NCI-H510A (cell line): Measurements from ENCODE around the gene QRICH1.

Experiments used
- DNase-seq: peaks from one replicate; lab custom pipeline; 2025; lab: John Stamatoyannopoulos, UW

Gene QRICH1

GRCh38 chr3:49032646-49033304, 61.1 kb downstream of the QRICH1 start:
- no peak for DNase-seq

- DNase-seq: no peak
Observed at GRCh38 chr3:49030321-49030720, 63.5 kb downstream of the QRICH1 start.

DNA sequence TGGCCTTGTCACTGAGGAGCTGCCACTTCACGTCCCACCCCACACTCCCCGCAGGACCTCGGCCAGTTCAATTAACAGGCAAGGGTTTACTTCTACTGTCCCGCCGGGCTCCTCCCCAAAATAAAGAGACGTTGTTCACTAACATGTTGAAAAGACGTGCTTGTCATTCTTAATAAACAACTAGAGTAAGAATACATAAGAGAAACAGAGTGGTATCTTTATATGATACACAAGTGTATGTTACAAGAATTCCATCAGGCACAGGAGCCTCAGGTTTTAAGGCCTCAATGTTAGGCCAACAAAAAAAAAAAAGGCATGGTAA, 64.3 kb downstream of the QRICH1 start:
- DNase-seq: no peak

DNA sequence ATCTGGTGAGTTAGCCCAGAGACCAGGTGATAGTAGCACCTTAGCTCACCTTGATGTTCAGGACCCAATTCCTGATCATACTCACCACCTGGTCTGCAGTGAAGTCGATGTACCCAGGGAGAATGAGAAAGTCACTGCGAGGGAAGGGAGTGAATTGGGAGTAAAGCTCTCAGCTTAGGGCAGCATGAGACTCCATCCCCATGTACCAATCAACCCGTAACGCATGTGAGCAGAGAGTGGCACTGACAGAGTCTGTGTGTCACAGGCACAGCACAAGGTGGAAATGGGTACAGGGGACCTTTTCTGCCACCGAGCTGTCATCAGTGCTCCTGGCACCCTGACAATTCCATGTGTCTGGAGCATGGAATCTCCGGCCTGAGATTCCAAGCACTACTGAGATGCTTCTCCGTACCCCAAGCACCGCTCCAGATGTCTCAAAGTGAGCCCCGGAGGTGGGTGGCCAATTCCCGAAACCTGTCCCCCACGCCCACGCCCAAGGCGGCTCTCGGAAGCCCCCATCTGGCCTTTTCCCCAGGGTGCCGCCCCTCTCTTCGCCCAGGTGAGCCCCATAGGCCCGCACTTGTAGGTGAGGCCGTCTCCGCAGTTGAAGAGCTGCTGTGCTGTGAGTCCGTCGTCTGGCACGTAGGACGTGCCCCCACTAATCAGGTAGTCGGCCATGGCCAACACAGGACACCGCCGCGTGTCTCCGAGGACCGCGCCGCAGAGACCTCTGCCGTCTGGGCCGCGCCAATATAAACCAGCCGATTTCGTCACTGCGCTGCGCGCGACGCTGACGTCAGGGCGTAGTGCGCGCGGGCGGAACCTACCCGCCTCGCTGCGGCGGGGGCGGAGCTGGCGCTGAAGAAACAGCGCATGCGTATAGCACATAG, 65.0 kb downstream of the QRICH1 start, which contains the start of gene IMPDH2:
IMPDH2 (minus strand) TSS at position 726 of the 890 bp plus-strand sequence; CDS start at position 678, 48 bp downstream.
- DNase-seq: peak; percentile 68

DNA sequence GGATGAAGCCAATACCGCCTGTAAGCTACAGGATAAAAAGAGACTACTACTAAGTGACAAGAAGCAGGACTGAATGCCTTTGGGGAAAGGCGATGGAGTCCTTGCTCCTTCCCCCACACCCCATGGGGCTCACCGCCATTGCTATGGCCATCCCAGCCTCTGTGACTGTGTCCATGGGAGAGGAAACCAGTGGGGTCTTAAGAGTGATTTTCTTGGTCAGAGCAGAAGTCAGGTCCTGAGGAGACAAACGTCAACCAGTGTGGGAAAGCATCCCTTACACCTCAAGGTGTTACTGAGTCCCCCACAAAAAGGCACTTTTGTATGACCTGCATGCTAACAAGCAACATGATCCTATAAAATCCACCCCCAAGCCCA, 65.6 kb downstream of the QRICH1 start:
- no peak for DNase-seq

- DNase-seq: no peak
Observed at GRCh38 chr3:49027634-49028033, 66.2 kb downstream of the QRICH1 start.

DNA sequence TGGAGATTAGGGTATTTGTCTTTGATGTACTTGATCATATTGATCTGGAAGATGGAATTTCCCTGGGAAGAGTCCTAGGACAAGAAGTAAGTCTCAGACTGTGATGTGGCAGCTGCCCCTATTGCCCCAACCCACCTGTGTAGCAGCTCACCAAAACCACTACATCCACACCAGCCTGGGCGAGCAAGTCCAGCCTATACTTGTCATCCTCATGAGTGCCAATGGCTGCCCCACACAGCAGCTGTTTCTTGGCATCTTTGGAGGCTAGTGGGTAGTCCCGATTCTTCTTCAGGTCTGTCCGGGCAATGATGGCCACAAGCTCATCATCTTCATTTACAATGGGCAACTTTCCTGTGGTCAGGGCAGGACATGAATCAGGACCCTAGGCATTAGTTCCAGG, 67.3 kb downstream of the QRICH1 start:
- no peak for DNase-seq

GRCh38 chr3:49025793-49026520, 67.9 kb downstream of the QRICH1 start:
- DNase-seq: no peak

DNA sequence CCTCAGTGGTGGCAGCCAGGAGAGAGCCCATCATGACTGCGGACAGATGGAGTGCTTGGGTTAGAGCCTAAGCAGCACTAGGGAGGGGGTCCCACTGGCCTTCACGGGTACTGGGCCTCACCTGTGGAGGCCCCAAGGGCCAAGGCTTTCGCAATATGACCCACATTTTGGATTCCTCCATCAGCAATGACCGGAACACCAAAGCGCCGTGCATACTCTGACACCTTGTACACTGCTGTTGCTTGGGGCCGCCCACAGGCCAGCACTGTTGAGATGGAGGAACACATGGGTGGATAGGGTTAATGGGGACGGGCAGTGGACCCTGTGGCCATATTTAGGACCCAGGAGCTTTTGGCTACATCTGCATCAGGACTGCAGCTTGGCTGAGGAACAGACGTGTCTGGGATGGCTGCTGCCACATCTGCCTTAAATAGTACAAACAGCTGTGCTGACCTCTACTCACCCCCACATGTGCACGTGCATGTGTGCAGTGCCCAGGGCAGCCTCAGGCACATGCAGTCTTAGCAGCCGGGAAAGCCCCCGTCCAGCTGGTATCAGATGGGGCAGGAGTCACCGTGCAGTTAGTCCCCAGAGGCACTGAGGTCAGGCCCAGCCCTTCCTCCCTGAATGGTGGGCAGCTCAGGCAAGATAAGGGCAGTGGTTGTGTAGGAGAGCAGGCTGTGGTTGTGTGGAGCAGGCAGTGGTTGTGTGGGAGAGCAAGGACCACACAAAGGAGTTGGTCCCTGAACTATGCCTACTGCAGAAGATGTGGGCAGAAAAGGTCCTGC, 68.7 kb downstream of the QRICH1 start:
- no peak for DNase-seq

DNA sequence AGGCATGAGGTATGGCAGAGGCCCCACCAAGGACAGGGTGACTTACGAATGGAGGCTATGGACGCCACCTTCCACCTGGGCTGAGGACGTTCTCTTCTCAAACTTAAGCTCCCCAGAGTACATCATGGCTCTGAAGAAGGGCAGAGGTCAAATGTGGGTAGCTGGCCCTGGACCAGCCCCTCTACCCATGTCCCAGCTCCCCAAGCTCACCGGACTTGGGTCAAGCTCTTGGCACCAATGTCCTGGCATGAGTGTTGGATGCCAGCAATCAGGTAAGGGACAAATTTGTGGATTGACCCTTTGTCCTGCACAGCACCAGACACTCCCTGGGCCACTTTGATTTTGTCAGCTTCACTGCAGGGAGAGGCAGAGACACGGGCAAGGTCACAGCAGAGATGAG, 69.4 kb downstream of the QRICH1 start:
- DNase-seq: no peak

- DNase-seq: no peak
Observed at GRCh38 chr3:49023775-49024174, 70.1 kb downstream of the QRICH1 start.

GRCh38 chr3:49022688-49023171, 71.1 kb downstream of the QRICH1 start:
- no peak for DNase-seq

DNA sequence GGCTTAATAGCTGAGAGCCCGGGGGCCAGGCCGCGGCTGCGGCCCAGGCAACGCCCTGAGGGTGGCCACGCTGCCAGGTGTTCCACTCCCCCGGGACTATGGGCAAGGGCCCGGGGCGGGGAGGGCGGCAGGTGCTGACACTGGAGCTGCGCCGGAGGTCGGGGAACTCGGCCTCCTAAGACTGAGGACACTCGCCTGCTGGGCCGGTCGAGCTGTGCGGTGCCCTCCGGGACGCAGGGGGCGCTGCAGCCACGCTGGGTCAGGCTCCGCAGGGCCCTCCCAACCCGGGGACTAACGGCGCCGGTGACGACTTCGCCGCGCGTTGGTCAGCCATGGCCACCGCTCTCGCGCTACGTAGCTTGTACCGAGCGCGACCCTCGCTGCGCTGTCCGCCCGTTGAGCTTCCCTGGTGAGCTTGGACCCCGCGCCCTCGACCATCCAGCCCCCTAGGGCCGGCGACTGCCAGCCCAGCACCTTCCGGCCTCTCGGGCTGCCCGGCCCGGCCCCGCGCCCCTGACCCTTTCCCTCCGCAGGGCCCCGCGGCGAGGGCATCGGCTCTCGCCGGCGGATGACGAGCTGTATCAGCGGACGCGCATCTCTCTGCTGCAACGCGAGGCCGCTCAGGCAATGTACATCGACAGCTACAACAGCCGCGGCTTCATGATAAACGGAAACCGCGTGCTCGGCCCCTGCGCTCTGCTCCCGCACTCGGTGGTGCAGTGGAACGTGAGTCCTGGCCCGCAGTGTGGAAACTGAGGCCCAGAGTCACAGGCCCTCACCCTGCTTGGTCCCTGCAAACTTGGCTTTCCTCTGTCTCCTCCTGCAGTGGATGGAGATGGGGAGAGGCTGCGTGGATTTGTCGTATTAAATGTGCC, 71.8 kb downstream of the QRICH1 start, which contains the start of gene NDUFAF3:
NDUFAF3 (plus strand) TSS at position 309 of the 875 bp plus-strand sequence; CDS start at position 333, 24 bp downstream.
- DNase-seq: peak; percentile 91

GRCh38 chr3:49021213-49021812, 72.6 kb downstream of the QRICH1 start:
- DNase-seq: peak; percentile 93

GRCh38 chr3:49020330-49021212, 73.3 kb downstream of the QRICH1 start:
- DNase-seq: no peak

DNA sequence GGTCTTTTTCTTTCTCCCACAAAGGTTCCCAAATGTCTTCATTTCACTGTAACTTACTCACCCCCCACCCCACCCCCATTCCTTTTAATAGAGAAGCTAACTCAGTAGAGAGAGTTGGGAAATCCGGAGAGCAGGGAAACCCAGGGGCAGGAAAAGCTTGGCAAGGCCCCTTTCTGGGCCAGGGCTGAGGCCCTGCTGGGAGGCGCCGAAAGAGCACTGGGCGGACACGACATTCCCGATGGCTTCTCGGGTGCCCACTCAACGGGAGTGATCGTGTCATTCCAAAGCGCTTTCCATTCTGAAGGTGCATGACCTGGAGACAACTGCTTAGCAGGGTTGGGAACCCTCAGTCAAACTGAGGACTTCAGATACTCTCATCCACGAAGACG, 73.9 kb downstream of the QRICH1 start:
- no peak for DNase-seq

DNA sequence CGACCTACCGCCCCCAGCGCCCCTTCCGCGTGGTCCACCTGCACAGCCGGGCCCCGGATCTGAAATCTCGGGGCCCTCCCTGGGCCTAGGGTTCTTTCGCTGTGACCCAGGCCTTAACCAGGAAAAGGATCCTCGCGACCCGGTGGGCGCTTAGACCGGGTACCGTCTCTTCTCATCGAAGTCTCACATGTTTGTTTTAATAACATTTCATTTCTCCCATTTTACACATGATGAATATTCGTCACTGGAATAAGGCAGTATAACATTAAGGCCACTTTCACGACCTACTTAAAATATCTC, 75.2 kb downstream of the QRICH1 start:
- DNase-seq: no peak

DNA sequence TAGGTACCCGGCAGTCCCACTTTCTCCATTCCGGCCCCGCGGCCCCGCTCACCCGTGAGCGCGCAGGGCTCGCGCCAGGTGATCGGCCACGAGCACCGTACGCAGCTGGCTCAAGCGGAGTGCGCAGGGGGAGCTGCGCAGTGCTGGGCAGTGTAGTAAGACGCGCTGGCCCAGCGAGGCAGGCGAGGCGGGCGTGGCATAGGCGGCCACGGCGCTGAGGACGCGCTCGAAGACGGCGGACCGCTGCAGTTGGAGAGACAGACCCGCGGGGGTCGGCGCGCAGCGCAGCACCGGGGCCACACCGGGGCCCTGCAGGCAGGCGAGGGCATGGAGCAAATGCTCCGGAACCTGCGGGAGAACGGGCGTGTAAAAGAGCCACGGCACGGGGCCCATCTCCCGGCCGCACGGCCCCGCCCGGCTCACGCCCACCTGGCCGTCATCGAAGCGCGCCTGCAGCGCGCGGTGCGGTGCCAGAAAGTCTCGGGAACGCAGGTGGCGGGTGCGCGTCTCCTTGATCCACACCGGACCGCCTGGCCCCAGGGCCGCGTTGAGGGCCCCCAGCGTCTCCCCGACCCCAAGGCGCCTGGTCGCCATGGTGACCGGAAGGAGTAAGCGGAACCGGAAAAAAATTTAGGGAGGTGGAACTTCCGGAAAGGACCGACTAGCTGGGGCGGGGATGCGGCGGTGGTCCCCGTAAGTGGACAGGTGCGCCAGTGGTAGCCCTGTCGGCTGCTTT, 75.7 kb downstream of the QRICH1 start, which contains the start of gene DALRD3:
DALRD3 (minus strand) TSS at position 610 of the 736 bp plus-strand sequence; CDS start at position 594, 16 bp downstream.
- peak; percentile 30 for DNase-seq
